Measurements from ENCODE around the gene GHDC.
"Not testable (repeated sequence)": the region's sequence is repeated elsewhere in the genome, so short reads cannot be mapped to it uniquely, and the experiment has no call there.

GHDC gene

DNA sequence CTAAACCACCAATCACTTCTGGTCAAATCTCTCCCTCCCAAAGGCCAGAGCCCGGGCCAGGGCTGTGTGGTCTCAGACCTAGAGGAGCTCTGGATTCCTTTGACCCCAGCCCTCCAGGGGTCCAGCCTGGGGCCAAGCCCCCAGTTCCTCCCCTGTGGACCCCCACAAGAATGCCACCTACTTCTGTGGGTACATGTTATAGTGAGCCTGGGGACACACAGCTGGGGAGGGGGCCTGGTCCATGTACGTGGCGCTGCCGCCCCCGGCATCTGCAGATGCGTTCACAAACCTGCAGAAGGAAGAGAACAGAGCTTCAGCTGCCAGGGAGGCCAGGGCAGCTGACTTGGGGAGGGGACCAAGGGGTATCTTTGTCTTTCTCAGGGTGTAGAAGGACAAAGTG, 7.9 kb upstream of the GHDC start:
- no peak for DNase-seq

DNA sequence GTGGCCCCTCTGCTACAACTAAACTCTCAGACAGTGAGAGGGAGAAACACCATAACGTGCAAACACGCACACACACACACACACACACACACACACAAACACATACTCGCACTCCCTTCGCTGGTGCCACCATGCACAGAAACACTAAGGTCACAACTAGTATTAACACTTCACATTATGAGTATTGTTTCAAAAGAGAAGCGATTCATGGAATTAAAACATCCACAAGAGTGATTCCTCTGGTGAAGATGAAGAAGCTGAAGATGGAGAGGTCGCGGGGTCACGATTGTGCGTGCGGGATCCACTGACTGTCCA, 7.1 kb upstream of the GHDC start:
- no peak for DNase-seq

DNA sequence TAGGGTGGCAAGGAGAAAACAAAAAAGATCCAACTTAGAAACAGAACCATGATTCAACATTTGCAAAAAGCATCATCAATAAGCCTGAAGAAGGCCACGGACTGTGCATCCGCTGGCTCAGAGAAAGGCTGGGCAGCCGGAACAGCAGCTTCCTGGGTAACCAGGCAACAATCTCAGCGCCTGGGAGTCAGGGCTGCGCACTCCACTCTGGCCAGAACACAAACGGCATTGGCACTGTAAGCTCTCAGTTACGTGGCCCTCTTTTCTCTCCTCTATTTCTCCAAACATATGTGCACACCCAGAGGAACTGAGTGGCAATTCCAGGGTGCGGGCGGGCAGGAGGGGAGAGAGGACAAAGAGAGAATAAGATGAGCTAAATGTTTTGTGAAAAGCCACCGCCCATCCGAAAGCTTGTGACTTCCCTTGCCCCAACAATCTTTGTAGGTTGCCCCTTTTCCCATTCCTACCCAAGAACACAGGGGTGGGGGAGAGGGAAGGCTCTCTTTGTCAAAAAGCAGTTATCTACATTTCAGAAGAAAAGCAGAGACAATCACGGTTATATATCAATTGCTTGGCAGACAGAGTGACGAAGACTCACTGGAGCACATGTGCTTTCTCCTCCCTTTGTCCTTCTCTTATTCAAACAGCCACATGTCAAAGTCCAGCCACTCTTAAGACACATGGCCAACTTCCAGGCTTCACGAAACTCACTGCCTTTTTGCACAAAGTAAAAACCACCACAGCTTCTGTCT, 6.6 kb upstream of the GHDC start:
- DNase-seq: no peak

DNA sequence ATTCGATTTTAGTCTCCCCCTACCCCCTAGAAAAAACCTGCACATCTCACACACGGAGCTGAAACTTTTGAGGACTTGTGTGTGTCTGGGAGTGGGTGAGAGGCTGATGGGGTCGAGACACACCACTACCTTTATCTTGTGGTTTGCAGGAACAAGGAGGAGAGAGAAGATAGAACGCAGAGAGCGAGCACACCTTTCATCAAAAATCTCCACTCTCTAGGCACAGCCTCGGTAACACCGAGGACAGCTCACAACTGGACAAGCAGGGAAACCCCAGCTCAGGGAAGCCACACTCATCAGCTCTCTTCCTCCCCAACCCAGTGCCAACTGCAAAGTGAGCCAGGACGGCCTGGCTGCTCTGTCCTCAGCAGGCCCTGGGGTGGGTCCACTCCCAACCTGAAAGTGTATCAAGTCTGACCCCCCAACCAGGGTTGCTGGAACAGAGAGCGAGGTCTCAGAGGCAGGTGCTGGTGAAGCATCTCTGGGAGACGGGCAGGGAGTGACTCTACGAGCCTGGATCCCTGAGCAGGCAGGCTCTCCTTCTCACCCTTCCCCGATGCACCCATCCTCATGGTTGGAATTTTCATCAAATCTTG, 5.2 kb upstream of the GHDC start:
- no peak for DNase-seq

DNA sequence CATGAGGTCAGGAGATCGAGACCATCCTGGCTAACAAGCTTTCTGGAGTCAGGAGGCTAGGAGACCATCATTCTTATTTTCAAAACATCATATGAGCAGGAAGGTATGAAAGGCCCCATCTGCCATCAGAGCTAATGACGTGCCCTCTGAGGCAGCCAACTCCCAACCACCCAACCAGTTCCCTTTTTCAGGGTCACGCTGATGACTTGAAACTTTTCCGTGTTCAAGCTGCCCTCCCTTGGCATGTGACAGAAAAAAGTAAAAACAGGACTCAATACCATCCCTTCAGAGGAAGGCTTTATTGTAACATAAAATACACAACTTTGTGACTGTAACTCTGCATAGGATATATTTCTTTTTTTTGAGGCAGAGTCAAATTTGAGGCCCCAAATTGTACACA, 4.6 kb upstream of the GHDC start:
- DNase-seq: no peak

DNA sequence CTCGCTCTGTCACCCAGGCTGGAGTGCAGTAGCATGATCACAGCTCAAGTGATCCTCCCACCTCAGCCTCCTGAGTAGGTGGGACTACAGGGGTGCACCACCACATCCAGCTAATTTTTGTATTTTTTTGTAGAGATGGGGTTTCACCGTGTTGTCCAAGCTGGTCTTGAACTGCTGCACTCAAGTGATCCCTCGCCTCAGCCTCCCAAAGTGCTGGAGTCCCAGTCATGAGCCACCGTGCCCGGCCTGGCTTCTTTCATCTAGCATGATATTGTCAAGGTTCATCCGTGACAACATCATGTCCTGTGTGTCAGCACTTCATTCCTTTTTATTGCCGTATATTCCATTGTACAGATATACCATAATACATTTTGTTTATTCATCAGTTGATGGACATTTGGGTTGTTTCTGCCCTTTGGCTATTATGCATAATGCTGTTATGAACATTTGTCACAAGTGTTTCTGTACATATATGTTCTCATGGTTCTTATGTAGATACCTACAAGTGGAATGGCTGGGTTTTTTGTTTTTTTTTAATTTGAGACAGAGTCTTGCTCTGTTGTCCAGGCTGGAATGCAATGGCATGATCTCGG, 3.4 kb upstream of the GHDC start:
- no peak for DNase-seq

DNA sequence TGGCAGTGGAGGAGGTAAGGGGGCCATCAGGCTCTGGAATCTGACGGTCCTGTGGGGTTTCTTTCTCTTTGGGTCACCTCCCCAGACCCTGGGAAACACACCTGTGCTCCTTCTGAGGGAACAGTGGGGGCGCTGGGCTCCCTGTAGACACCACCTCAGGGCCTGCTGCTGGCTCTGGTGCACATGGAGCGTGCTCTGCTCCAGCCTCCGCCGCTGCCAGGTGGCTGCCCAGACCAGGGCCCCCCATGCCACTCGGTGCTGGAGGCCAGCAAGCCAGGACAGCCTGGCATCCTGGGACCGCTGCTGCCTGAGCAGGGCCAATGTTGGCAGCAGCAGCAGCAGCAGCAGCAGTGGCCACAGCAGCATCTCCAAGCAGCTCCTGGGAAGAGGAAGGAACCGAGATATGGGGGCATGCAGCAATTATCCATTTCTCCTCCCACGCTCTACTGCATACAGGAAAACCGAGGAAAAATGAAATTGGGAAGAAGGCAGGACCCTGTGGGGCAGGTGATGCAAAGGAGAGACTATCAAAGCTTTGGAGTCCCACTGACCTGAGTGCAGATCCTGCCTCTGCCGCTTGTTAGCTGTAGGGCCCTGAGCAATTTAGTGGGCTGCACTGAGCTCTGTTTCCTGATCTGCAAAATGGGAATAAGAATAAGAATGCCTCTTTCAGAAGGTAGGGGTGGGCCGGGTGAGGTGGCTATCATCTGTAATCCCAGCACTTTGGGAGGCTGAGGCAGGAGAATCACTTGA, 902 bp downstream of the GHDC start:
- no peak for DNase-seq

DNA sequence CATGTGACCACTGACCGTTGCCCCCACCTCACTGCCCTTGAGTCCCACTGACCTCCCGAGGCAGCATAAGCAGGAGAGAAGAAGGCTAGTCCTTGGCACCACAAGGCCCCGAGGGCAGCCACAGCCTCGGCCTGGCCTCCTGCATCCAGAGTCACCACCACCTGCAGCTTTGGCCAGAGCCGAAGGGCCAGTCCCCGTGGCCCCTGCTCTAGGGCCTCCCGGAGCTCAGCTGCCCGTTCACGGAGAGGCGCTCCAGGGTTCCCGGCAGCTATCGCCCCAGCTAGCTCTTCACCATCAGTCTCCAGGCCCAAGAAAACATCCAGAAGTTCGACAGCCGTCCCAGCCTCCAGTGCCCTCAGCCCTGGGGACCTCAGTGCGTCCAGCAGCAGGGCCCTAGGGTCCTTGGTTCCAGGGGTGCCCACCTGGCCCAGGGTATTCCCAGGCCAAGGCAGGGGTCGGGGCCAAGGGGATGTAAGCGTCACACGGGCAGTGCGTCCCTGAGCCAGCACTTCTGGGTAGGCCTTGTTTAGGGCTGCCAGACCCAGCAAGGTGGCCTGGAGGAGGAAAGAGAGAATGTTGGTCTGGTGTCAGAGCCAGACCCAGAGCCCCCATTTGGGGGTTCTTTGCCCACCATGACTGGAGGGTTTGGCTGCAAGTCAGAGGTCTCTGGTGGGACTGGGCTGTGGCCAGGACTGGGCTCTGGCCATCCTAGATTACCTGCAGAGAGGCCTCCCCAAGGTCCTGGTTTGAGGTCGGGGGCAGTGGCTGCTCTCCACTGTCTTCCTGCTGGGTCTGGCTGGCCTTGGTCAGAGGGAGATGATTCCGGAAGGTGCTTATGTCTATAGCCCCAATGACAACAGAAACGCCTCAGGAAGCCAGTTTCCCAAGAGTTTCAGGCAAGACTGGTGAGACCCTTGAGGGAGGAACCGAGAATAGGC, 1.8 kb downstream of the GHDC start:
- DNase-seq: no peak

DNA sequence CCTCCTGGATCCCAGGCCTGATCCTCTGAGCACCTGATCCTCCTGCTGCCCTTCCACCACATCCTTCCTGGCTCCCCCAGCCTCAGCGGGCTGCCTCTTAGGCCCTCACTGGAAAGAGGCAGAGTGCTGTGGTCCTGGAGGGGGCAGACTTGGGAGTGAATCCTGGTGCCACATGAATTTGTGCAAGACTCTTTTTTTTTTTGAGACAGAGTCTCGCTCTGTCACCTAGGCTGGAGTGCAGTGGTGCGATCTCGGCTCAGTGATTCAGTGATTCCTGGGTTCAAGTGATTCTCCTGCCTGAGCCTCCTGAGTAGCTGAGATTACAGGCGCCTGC, 3.1 kb downstream of the GHDC start:
- DNase-seq: no peak

DNA sequence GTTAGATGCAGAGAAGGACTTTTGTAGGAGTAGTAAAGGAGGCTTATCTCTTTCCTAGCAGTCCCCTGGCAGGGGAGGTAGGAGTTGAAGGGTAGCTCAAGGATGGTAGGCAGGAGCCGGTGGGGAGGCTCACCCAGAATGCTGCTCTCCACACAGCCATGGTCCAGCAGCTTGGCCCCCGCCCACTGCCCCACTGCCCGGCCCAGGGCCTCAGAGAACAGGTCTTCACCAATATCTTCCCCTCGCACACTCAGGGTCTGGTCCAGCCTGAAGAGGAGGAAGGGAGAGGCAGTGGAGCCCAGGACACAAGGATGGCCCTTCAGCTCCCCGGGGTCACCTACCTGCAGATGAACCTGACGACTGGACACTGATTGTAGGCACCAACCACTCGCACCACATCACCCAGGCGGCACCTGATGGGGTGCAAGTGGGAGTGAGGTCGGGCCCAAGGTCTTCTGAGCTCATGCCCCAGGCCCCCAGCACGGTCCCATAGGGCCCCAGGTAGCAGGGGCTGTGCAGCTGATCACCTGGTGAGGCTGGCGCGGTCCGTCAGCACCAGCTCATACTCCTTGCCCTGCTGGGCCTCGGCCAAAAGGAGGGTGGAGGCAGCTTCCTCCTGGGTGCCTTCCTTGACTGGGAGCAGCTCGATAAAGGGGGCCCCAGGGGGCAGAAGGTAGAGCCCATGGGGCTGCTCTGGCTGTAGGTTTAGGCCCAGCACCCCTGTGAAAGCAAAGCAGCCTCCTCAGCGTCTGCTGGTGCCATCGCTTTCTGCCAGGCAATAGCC, 3.6 kb downstream of the GHDC start:
- no peak for DNase-seq

DNA sequence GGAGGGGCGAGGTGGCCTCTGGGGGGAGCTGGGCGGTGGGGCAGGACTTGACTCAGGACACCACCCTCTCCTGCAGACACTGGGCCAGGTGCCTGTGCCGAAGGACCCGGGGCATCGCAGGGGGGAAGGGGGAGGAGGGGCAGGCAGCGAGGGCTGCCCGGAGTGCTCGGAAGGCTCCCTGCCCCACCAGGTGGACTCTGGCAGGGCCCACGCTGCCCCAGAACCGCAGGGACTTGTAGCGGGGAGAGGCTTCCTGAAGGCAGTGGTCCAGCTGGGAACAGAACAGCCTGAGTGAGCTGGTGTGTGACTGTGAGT, 4.7 kb downstream of the GHDC start:
- no peak for DNase-seq

DNA sequence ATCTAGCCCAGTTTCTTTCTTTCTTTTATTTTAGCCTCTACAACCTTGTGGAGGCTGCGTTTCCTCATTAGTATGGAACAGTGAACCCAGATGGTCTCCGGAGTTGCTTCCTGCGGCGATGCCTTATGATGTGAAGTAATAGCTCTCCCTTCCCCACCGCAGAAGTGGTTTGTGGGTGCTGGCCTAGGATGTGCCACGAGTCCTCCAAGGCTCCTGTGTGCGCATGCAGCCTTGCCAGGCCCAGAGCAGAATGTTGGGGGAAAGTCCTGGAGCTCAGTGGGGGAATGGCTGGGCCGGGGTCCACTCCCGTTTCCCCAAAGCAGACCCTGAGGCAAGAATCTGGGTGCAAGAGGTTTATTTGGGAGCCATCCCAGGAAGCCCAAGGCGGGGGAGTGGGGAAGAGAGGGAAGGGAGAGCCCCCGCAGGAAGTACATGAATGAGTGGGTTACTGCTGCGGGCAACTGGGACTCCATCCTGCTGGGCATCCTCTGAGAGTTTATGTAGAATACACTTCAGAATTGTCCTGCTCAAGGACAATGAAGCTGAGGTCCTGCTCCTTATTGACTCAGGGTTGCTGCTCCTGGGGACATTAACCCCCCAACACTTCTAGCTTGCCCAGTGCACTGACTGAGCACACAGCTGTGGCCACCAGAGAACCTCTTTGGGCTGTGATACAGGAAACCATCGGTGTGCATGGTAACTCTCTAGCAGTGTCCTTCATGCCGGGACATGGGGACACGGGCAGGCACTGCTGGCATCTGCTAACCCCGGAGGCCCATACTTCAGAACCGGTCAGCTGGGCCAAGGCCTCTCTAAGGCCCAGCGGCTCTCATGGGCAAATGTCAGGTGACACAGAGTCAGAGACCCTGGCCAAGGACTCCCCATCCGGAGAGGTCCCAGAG, 5.3 kb downstream of the GHDC start:
- no peak for DNase-seq

DNA sequence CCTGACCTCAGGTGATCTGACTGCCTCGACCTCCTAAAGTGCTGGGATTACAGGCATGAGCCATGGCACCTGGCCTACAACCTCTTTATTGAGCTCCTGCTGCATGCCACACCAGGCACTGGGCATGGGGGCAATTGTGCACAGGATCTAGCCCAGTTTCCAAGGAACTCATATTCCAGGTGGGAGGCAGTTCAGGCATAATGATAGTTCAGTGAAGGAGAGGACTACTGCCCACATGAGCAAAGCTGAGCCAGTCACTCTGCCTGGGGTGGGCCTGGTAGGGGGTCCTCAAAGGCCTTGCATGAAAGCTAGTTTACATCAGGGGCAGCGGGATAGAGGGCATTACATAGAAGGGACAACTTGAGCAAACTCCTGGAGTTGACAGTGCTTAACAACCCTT, 6.5 kb downstream of the GHDC start:
- DNase-seq: no peak

DNA sequence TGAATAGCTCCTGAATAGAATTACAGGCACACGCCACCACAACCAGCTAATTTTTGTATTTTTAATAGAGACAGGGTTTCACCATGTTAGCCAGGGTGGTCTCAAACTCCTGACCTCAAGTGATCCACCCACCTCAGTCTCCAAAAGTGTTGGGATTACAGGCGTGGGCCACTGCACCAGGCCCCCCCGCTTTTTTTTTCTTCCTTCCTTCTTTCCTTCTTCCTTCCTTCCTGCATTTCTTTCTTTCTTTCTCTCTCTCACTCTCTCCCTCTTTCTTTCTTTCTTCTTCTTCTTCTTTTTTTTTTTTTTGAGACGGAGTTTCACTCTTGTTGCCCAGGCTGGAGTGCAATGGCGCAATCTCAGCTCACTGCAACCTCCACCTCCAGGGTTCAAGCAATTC, 8.1 kb downstream of the GHDC start:
- DNase-seq: not testable (repeated sequence)

DNA sequence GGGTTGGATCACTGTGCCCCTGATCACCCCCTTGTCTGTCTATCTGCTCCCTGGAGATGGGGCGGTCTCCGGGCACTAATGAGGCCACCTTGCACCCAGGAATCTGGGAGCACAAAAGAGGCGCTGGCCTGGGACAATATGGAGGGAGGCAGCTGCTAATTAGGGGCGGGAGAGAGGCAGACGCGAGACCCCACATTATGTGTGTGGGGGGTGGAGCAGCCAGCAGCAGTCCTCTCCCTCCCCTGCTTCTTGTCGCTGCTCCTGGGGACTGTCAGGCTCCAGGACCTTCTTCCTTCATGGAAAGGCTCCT, 8.7 kb downstream of the GHDC start:
- no peak for DNase-seq

DNA sequence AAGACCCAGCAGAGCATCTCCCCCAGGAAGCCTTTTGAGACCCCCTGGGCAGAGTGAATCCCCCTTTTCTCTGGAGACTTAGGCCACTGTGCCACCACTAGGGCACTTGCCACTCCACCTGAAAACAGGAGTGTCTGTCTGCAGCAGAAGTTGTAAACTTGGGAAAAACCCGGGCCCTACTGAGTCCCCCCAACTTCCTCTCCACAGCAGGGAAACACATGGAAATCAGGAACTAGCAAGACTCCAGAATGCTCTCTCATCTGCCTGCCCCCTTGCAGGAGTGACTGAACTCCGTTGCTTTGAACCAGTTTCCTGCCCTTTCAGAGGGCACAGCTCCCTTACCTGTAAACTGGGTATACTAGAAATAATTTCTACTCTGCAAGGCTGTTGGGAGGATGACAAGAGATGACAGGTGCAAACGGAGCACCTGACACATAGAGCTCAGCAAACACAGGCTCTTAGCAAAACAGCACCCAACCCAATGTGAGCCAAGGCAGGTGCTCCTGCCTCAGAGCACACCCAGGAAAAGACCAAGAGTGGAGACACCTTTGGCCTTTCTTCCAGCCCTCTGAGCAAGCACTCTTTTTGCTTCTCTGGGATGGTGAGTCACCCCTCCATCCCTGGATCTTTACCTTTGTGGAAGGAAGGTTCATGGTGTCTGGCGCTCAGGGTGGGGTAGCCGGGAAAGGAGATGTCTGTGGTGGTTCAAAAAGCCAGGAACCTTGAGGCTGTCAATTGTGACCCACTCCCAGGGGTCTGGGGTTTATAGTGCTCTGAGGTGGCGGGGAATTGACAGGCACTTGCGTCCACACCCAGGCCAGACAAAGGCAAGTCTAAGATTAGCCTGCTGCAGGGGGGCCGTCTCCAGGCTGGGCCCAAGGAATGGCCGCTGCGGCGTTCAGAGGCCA, 9.3 kb downstream of the GHDC start, which contains the start of gene HCRT:
Gene HCRT, minus strand, starts transcription at position 740 of the 908 bp plus-strand sequence. Its CDS starts 87 bp downstream, at position 653.
- DNase-seq: no peak

DNA sequence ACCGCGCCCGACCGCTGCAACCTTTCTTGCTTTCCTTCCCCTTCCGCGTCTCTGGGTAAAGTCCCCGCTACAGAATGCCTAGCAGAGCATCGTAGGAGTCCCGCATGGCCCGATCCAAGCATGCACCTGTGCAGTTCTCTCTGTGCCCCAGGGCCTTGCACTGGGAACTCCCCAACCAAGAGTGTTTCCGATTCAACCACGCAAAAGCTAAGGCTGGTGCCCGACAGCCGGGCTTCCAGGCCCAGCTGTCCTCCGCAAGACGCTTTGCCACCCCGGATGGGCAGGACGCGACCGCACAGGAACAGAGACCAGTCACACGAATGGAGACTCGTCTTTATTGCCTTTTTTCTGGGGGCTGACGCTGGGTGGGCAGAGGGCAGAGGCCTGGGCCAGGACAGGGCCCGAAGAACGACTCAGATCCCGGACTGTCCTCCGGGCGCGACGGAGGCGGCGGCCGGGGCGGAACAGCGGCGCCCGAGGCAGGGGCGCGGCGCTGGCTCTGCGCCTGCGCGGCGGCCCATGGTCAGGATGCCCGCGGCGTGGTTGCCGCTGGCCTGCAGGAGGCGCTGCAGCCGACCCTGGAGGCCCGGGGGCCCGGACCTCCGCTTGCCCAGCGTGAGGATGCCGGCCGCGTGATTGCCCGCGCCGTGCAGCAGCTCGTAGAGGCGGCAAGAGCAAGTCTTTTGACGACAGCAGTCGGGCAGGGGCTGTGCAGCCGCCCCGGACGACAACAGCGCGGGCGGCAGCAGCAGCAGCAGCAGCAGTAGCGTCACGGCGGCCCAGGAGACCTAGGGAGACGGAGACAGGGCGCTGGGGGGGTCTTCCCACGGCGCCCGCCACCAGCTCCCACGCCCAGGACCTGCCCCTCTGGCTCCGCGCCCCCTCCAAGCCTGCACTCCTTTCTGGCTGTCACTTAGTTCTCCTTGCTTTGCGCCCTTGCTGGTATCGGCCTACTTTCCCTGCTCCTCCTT, 10.3 kb downstream of the GHDC start:
- peak; percentile 47 to 62 (median 54) for DNase-seq

DNA sequence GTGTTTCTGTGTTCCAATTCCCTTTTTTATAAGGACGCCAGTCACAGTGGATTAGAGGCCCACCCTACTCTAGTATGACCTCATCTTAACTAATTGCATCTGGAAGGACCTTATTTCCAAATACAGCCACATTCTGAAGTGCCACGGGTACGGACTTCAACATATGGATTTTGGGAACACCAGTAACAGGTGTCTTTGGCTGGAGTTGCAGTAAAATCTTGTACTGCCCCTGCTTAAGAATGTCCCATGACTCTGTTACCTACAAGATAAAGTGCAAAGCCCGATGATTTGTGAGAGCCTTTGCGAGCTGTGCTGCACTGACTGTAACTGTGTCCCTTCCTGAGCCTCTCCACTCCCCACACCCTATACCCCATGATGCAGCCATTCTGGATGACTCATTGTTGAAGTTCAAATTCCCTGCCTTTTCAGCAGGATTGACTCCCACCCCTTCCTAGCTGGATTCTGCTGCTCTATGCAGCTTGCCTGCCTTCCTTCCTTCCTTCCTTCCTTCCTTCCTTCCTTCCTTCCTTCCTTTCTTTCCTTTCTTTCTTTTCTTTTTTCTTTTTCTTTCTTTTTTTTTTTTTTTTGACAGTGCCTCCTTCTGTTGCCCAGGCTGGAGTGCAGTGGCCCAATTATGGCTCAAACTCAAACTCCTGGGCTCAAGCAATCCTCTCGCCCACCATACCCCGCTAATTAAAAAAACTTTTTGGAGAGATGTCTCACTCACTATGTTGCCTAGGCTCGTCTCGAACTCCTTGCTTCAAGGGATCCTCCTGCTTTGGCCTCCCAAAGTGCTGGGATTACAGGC, 11.2 kb downstream of the GHDC start:
- no peak for DNase-seq

All from activated CD4-positive, CD25-positive, alpha-beta regulatory T cell (primary cell).